Measurements from ENCODE around the gene FAM131A. TPM values are rescaled to one million over a fixed set of nuclear protein-coding genes. Genes with fewer than 3 reads are reported as not detected.

FAM131A gene
- polyA plus RNA-seq, 1 donor from 2014 or later: 141 TPM

GRCh38 chr3:184361932-184362667, 24.7 kb downstream of the FAM131A start:
- H2AFZ ChIP-seq (ENCODE audit: low read depth, low read length): peak overlapping the region; percentile 60
- no peaks in the 10 kb centered on the region for H3K9me2 ChIP-seq (ENCODE audit: insufficient read depth, low read length)
- H3K27me3 ChIP-seq (ENCODE audit: insufficient read depth, low read depth, low read length): no peaks in the 10 kb centered on the region
- H3K4me2 ChIP-seq (ENCODE audit: low read length): peak overlapping the region; percentile 84
- H3K36me3 ChIP-seq (ENCODE audit: insufficient read depth, low read length): no peaks in the 10 kb centered on the region
- H3K79me2 ChIP-seq (replicated peaks; ENCODE audit: insufficient read depth, low read length): peaks cover 16% of the 10 kb centered on the region
- H3K27ac ChIP-seq (ENCODE audit: low read length): peak overlapping the region; percentile 87
- H3K9ac ChIP-seq (ENCODE audit: low read length): peak overlapping the region; percentile 90
- no peak for TF ChIP-seq RAD21 (conservative IDR thresholded peaks at IDR 0.05)
- TF ChIP-seq EZH2 (IDR thresholded peaks at IDR 0.05; ENCODE audit: borderline replicate concordance, insufficient read depth, low read length, poor library complexity, severe bottlenecking): no peak
- no peak for TF ChIP-seq REST (IDR thresholded peaks at IDR 0.05; ENCODE audit: borderline replicate concordance)
- TF ChIP-seq, protein P1, sequence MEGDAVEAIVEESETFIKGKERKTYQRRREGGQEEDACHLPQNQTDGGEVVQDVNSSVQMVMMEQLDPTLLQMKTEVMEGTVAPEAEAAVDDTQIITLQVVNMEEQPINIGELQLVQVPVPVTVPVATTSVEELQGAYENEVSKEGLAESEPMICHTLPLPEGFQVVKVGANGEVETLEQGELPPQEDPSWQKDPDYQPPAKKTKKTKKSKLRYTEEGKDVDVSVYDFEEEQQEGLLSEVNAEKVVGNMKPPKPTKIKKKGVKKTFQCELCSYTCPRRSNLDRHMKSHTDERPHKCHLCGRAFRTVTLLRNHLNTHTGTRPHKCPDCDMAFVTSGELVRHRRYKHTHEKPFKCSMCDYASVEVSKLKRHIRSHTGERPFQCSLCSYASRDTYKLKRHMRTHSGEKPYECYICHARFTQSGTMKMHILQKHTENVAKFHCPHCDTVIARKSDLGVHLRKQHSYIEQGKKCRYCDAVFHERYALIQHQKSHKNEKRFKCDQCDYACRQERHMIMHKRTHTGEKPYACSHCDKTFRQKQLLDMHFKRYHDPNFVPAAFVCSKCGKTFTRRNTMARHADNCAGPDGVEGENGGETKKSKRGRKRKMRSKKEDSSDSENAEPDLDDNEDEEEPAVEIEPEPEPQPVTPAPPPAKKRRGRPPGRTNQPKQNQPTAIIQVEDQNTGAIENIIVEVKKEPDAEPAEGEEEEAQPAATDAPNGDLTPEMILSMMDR (IDR thresholded peaks at IDR 0.05; ENCODE audit: poor library complexity, severe bottlenecking): no peak
- no peak for TF ChIP-seq SMC3 (conservative IDR thresholded peaks at IDR 0.05; ENCODE audit: poor library complexity)
- TF ChIP-seq EP300 (conservative IDR thresholded peaks at IDR 0.05; ENCODE audit: poor library complexity, severe bottlenecking): no peak
- no peak for TF ChIP-seq MXI1 (conservative IDR thresholded peaks at IDR 0.05; ENCODE audit: poor library complexity, severe bottlenecking)
- peak overlapping the region; percentile 70 for H3K4me3 ChIP-seq (ENCODE audit: low read length)
- H4K20me1 ChIP-seq (ENCODE audit: insufficient read depth): no peaks in the 10 kb centered on the region
- no peaks in the 10 kb centered on the region for H3F3A ChIP-seq (ENCODE audit: insufficient read depth, low read length, poor library complexity, severe bottlenecking)
- H3K9me3 ChIP-seq (ENCODE audit: low read length): no peaks in the 10 kb centered on the region

GRCh38 chr3:184362668-184363546, 25.5 kb downstream of the FAM131A start:
- Histone ChIP-seq H2AFZ (ENCODE audit: low read depth, low read length) (peak overlapping the region; percentile 53), H3K9me3 (ENCODE audit: low read length) (no peaks in the 10 kb centered on the region)

More at GRCh38 chr3:184362668-184363546, 25.5 kb downstream of the FAM131A start:
- TF ChIP-seq EP300 (conservative IDR thresholded peaks at IDR 0.05; ENCODE audit: poor library complexity, severe bottlenecking) (no peak), TAF1 (IDR thresholded peaks at IDR 0.05; ENCODE audit: low read depth) (peak; percentile 82), MXI1 (conservative IDR thresholded peaks at IDR 0.05; ENCODE audit: poor library complexity, severe bottlenecking) (peak; percentile 67), EZH2 (IDR thresholded peaks at IDR 0.05; ENCODE audit: borderline replicate concordance, insufficient read depth, low read length, poor library complexity, severe bottlenecking) (no peak), REST (IDR thresholded peaks at IDR 0.05; ENCODE audit: borderline replicate concordance) (peak; percentile 56), RAD21 (conservative IDR thresholded peaks at IDR 0.05) (peak; percentile 58), POLR2AphosphoS5 (IDR thresholded peaks at IDR 0.05) (peak; percentile 74), SMC3 (conservative IDR thresholded peaks at IDR 0.05; ENCODE audit: poor library complexity) (peak; percentile 71)
- TF ChIP-seq, protein P1 (IDR thresholded peaks at IDR 0.05; ENCODE audit: poor library complexity, severe bottlenecking): peak; percentile 76
- no peaks in the 10 kb centered on the region for H3F3A ChIP-seq (ENCODE audit: insufficient read depth, low read length, poor library complexity, severe bottlenecking)
- H3K4me3 ChIP-seq (ENCODE audit: low read length): peak overlapping the region; percentile 70
- peak overlapping the region; percentile 84 for H3K4me2 ChIP-seq (ENCODE audit: low read length)
- no peaks in the 10 kb centered on the region for H3K9me2 ChIP-seq (ENCODE audit: insufficient read depth, low read length)
- H3K79me2 ChIP-seq (replicated peaks; ENCODE audit: insufficient read depth, low read length): peaks cover 16% of the 10 kb centered on the region
- H3K9ac ChIP-seq (ENCODE audit: low read length): peak overlapping the region; percentile 90
- no peaks in the 10 kb centered on the region for H3K27me3 ChIP-seq (ENCODE audit: insufficient read depth, low read depth, low read length)
- H3K36me3 ChIP-seq (ENCODE audit: insufficient read depth, low read length): no peaks in the 10 kb centered on the region
- H4K20me1 ChIP-seq (ENCODE audit: insufficient read depth): no peaks in the 10 kb centered on the region
- peak overlapping the region; percentile 87 for H3K27ac ChIP-seq (ENCODE audit: low read length)

All from neural cell (in vitro differentiated cells).